Keratinocyte (primary cell): ENCODE measurements around the gene TMCC2. TPM values are rescaled to one million over a fixed set of nuclear protein-coding genes. Genes with fewer than 3 reads are reported as not detected.

Source experiments
- DNase-seq: peaks from one replicate; pipeline ENCODE4 v3.0.0-alpha.2; 2011; ENCODE audit warnings: low read depth, missing footprints, low spot score
- FAIRE-seq: peaks from 2 replicates; lab custom pipeline; 2011; peaks lifted over from hg19 to GRCh38; lab: Jason Lieb, UNC
- H2AFZ ChIP-seq: 2 replicates; pipeline ENCODE4 v1.6.0; 2012; ENCODE audit warnings: low read length, control low read depth, inconsistent platforms; ENCODE audit not compliant: control insufficient read depth
- H3K27ac ChIP-seq: 2 replicates; pipeline ENCODE4 v1.5.1; 2011; ENCODE audit warnings: low read length; ENCODE audit not compliant: control insufficient read depth, insufficient read depth
- H3K27me3 ChIP-seq: 3 replicates; pipeline ENCODE4 v1.6.0; 2011; ENCODE audit warnings: low read length; ENCODE audit not compliant: control insufficient read depth, insufficient read depth; ENCODE audit errors: extremely low read depth
- H3K36me3 ChIP-seq, 2 experiments: 2 replicates in 1 of 2; 3 replicates in 1 of 2; pipeline ENCODE4 v1.5.1; 2011; ENCODE audit warnings: low read length in 2 of 2, mild to moderate bottlenecking in 1 of 2; ENCODE audit not compliant: control insufficient read depth in 2 of 2, insufficient read depth in 2 of 2; ENCODE audit errors: extremely low read depth in 1 of 2
- H3K4me1 ChIP-seq: 3 replicates; pipeline ENCODE4 v1.5.1; 2011; ENCODE audit warnings: low read length; ENCODE audit not compliant: control insufficient read depth, insufficient read depth; ENCODE audit errors: extremely low read depth
- H3K4me2 ChIP-seq: 3 replicates; pipeline ENCODE4 v1.6.0; 2011; ENCODE audit warnings: low read depth, low read length; ENCODE audit not compliant: control insufficient read depth, insufficient read depth; ENCODE audit errors: extremely low read depth
- H3K4me3 ChIP-seq, 3 experiments: fragments of 200-600 bp in 1 of 3; sonication (generic) in 1 of 3; 2 replicates in 2 of 3; 3 replicates in 1 of 3; pipeline ENCODE4 v1.5.1; 2011 to 2016; ENCODE audit warnings: low read length in 3 of 3, mild to moderate bottlenecking in 3 of 3, control low read depth in 2 of 3, inconsistent platforms in 1 of 3, low read depth in 1 of 3, mixed read lengths in 1 of 3, mixed run types in 1 of 3, moderate library complexity in 1 of 3; ENCODE audit not compliant: control insufficient read depth in 2 of 3, insufficient read depth in 2 of 3; ENCODE audit errors: extremely low read depth in 1 of 3
- H3K79me2 ChIP-seq: 2 replicates; pipeline ENCODE4 v1.6.0; 2012; ENCODE audit warnings: low read length; ENCODE audit not compliant: control insufficient read depth, insufficient read depth
- H3K9ac ChIP-seq: 3 replicates; pipeline ENCODE4 v1.6.0; 2011; ENCODE audit warnings: low read length; ENCODE audit not compliant: control insufficient read depth, insufficient read depth; ENCODE audit errors: extremely low read depth
- H3K9me1 ChIP-seq: 3 replicates; pipeline ENCODE4 v1.6.0; 2011; ENCODE audit warnings: low read length; ENCODE audit not compliant: control insufficient read depth, insufficient read depth; ENCODE audit errors: extremely low read depth
- H3K9me3 ChIP-seq: 2 replicates; pipeline ENCODE4 v1.5.1; 2012; ENCODE audit warnings: low read depth, low read length; ENCODE audit not compliant: control insufficient read depth
- H4K20me1 ChIP-seq: 3 replicates; pipeline ENCODE4 v1.6.0; 2011; ENCODE audit warnings: low read length; ENCODE audit not compliant: control insufficient read depth, insufficient read depth; ENCODE audit errors: extremely low read depth
- CTCF ChIP-seq, 3 experiments: IDR thresholded peaks in 1 of 3; conservative IDR thresholded peaks in 1 of 3; optimal IDR thresholded peaks in 1 of 3; 2 replicates in 2 of 3; 3 replicates in 1 of 3; pipeline versions ENCODE3 to v1.5.1; 2011; ENCODE audit warnings: low read length in 3 of 3, mild to moderate bottlenecking in 3 of 3, moderate library complexity in 2 of 3, control low read depth in 1 of 3, inconsistent platforms in 1 of 3; ENCODE audit not compliant: insufficient read depth in 2 of 3; ENCODE audit errors: extremely low read depth in 1 of 3
- EZH2 ChIP-seq: IDR thresholded peaks from one replicate; pipeline ENCODE4 v1.6.1; 2012; ENCODE audit warnings: inconsistent platforms, mild to moderate bottlenecking, low read length, moderate library complexity
- dilution Hi-C: fragments of 300-500 bp; cut with MboI; formaldehyde crosslinking; loops from one replicate; pipeline ENCODE4 v1.7.0; 2020; ENCODE audit warnings: low sequenced_read_pairs; ENCODE audit not compliant: extremely low pct_ligation_motif_present
- polyA plus RNA-seq, 5 experiments: library from polyadenylated mRNA; depleted of rRNA in 3 of 5; stranded (reverse) in 3 of 5; stranded (forward) in 1 of 5; unstranded in 1 of 5; fragments of >200 nt; gene quantifications; 1 replicate in 1 of 5; 2 replicates in 3 of 5; 3 replicates in 1 of 5; pipeline versions ENCODE4 v1.2.1 to v1.2.3, GENCODE V29; 2011 to 2012; ENCODE audit warnings: missing spikeins in 2 of 5, low read depth in 1 of 5, low replicate concordance in 1 of 5

TMCC2 gene
- polyA plus RNA-seq, 1 donor (not counting 4 experiments of a cell fraction or from before 2014, with no cell fraction given): 0.60 TPM

GRCh38 chr1:205259998-205260397 lies 32.3 kb downstream of the TMCC2 start:
- TF ChIP-seq EZH2: no peak
- TF ChIP-seq CTCF (optimal IDR thresholded peaks at IDR 0.05 in 1 of 3, IDR thresholded peaks at IDR 0.05 in 1 of 3, conservative IDR thresholded peaks at IDR 0.05 in 1 of 3; ENCODE audit: extremely low read depth in 1 of 3, insufficient read depth in 2 of 3, low read length in 3 of 3): no peak
- FAIRE-seq (no peak), DNase-seq (no peak)
- Histone ChIP-seq H3K9me1 (no peaks in the 10 kb centered on the region), H3K27ac (no peak overlapping the region), H2AFZ (no peak overlapping the region), H3K4me3 (no peak overlapping the region), H3K27me3 (no peaks in the 10 kb centered on the region), H3K9ac (no peak overlapping the region), H3K79me2 (no peaks in the 10 kb centered on the region), H3K4me2 (no peak overlapping the region), H3K4me1 (peaks cover 26% of the 10 kb centered on the region), H3K9me3 (no peaks in the 10 kb centered on the region), H3K36me3 (no peaks in the 10 kb centered on the region), H4K20me1 (peaks cover 4% of the 10 kb centered on the region)
- dilution Hi-C loops: no loop called here

- no peak overlapping the region for H3K9ac ChIP-seq
- H2AFZ ChIP-seq: no peak overlapping the region
- H3K4me2 ChIP-seq: no peak overlapping the region
- no peaks in the 10 kb centered on the region for H3K79me2 ChIP-seq
- no peaks in the 10 kb centered on the region for H3K9me1 ChIP-seq
- TF ChIP-seq CTCF (optimal IDR thresholded peaks at IDR 0.05 in 1 of 3, IDR thresholded peaks at IDR 0.05 in 1 of 3, conservative IDR thresholded peaks at IDR 0.05 in 1 of 3; ENCODE audit: extremely low read depth in 1 of 3, insufficient read depth in 2 of 3, low read length in 3 of 3): no peak
- TF ChIP-seq EZH2: no peak
- no peaks in the 10 kb centered on the region for H3K36me3 ChIP-seq
- dilution Hi-C loops: no loop called here
- H3K4me3 ChIP-seq: no peak overlapping the region
- H3K4me1 ChIP-seq: peaks cover 26% of the 10 kb centered on the region
- FAIRE-seq (no peak), DNase-seq (no peak)
- no peak overlapping the region for H3K27ac ChIP-seq
- H3K9me3 ChIP-seq: no peaks in the 10 kb centered on the region
- no peaks in the 10 kb centered on the region for H3K27me3 ChIP-seq
- H4K20me1 ChIP-seq: peaks cover 4% of the 10 kb centered on the region
Measured at GRCh38 chr1:205260948-205261732, 33.4 kb downstream of the TMCC2 start.
